ENCODE results near the gene ADAMTSL4. TPM values are rescaled to one million over a fixed set of nuclear protein-coding genes. Genes with fewer than 3 reads are reported as not detected.
A peak's percentile ranks its signal among the peaks of the same experiment; 100 is the strongest.
"Not testable (repeated sequence)": the region's sequence is repeated elsewhere in the genome, so short reads cannot be mapped to it uniquely, and the experiment has no call there.

ADAMTSL4 gene
- total RNA-seq, 1 donor from 2014 or later, result 70.2 TPM

- DNase-seq (ENCODE audit: low spot score) (peak; percentile 70), ATAC-seq (no peak)
- intact Hi-C loops (cut with DNase I), result loop anchor here (5.0 kb wide), 1 partner anchor 60 kb away; no protein-coding TSS in a partner anchor
Observed at GRCh38 chr1:150562446-150563339, 13.5 kb downstream of the ADAMTSL4 start.

GRCh38 chr1:150563340-150564038 is 14.3 kb downstream of the ADAMTSL4 start:
- no peak for ATAC-seq
- intact Hi-C loops (cut with DNase I), result loop anchor here (5.0 kb wide), 1 partner anchor 59 kb away; no protein-coding TSS in a partner anchor
- no peak for DNase-seq (ENCODE audit: low spot score)

- intact Hi-C loops (cut with DNase I), result loop anchor here (5.0 kb wide), 1 partner anchor 58 kb away; no protein-coding TSS in a partner anchor
- DNase-seq (ENCODE audit: low spot score), result no peak
- ATAC-seq, result no peak
Observed at GRCh38 chr1:150564051-150564991, 15.1 kb downstream of the ADAMTSL4 start.

GRCh38 chr1:150565240-150565991 is 16.2 kb downstream of the ADAMTSL4 start:
- ATAC-seq; DNase-seq (ENCODE audit: low spot score); intact Hi-C loops (cut with DNase I): not testable (repeated sequence)

- DNase-seq (ENCODE audit: low spot score) (no peak), ATAC-seq (no peak)
- intact Hi-C loops (cut with DNase I), result no loop called here
Observed at GRCh38 chr1:150566589-150567340, 17.6 kb downstream of the ADAMTSL4 start.

- ATAC-seq (peak; percentile 47), DNase-seq (ENCODE audit: low spot score) (no peak)
- intact Hi-C loops (cut with DNase I), result no loop called here
Observed at GRCh38 chr1:150567341-150567716, 18.1 kb downstream of the ADAMTSL4 start.

GRCh38 chr1:150567717-150568593 is 18.7 kb downstream of the ADAMTSL4 start:
- ATAC-seq, result peak; percentile 94
- peak; percentile 83 for DNase-seq (ENCODE audit: low spot score)
- intact Hi-C loops (cut with DNase I), result no loop called here

- DNase-seq (ENCODE audit: low spot score), result no peak
- intact Hi-C loops (cut with DNase I), result no loop called here
- ATAC-seq, result peak; percentile 12
Observed at GRCh38 chr1:150568594-150568966, 19.4 kb downstream of the ADAMTSL4 start.

- intact Hi-C loops (cut with DNase I), result no loop called here
- DNase-seq (ENCODE audit: low spot score), result no peak
- ATAC-seq, result no peak
Observed at GRCh38 chr1:150572918-150573647, 23.9 kb downstream of the ADAMTSL4 start.

- DNase-seq (ENCODE audit: low spot score); ATAC-seq; intact Hi-C loops (cut with DNase I): not testable (repeated sequence)
Observed at GRCh38 chr1:150573648-150574071, 24.5 kb downstream of the ADAMTSL4 start.

- intact Hi-C loops (cut with DNase I), result no loop called here
- no peak for DNase-seq (ENCODE audit: low spot score)
- ATAC-seq, result no peak
Observed at GRCh38 chr1:150574260-150575071, 25.3 kb downstream of the ADAMTSL4 start.

- DNase-seq (ENCODE audit: low spot score) (no peak), ATAC-seq (no peak)
- intact Hi-C loops (cut with DNase I), result no loop called here
Observed at GRCh38 chr1:150575072-150575489, 25.9 kb downstream of the ADAMTSL4 start.

GRCh38 chr1:150575518-150576366 is 26.5 kb downstream of the ADAMTSL4 start:
- ATAC-seq (no peak), DNase-seq (ENCODE audit: low spot score) (no peak)
- intact Hi-C loops (cut with DNase I), result no loop called here

GRCh38 chr1:150576367-150576711 is 27.1 kb downstream of the ADAMTSL4 start:
- intact Hi-C loops (cut with DNase I), result no loop called here
- DNase-seq (ENCODE audit: low spot score), result no peak
- ATAC-seq, result no peak
